Stimulated activated CD8-positive, alpha-beta memory T cell treated with anti-CD3 and anti-CD28 coated beads, Interleukin-15, amount 100 ng/mL, for 48 hours (primary cell): ENCODE data around the gene NBPF1.
A peak's percentile ranks its signal among the peaks of the same experiment; 100 is the strongest.
"Not testable (repeated sequence)": the region's sequence is repeated elsewhere in the genome, so short reads cannot be mapped to it uniquely, and the experiment has no call there.

Experiments used
- DNase-seq, 2 donors: peaks; one replicate each; pipeline ENCODE4 v3.0.0-alpha.2; 2020; ENCODE audit warnings: low read depth in 2 of 2

The NBPF1 gene

DNA sequence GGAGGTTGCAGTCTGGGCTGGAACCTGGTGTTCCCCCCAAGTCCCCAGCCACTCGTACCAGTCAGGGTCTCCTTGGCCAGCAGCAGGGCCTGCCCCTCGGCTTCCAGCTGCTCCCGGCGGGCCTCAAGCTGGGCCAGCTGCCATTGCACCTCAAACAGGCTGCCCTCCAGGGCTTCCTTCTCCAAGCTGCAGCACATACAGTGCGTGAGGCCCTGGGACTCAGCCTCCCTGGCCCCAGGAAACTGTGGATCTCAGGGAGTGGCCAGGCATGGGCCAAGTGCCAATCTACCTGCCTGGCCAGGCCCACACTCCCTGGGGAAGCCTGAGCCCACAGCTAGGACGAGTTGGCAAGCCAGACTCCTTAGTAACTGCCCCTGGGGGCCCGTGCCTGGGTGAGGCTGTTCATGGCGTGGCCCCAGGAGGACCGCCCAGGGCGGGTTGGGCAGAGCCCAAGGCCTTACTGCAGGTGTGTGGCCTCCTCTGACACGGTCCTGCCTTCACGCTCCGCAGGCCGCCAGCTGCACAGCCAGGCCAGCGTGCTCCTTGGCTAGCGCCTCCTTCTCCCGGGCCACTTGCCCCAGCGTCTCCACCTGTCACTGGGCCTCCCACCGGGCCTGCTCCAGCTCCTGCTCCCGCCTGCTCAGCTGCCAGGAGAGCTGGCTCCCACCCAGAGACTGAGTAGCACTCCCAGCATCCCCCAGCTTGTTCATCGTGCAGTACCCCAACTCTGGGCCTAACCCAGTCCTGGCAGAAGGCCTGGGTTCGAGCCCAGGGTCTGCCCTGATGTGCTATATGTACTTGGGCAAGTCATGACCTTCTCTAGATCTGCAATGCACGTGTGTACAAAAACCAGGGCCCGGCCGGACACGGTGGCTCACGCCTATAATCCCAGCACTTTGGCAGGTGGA, 10.7 kb upstream of the NBPF1 start:
- not testable (repeated sequence) for DNase-seq

DNA sequence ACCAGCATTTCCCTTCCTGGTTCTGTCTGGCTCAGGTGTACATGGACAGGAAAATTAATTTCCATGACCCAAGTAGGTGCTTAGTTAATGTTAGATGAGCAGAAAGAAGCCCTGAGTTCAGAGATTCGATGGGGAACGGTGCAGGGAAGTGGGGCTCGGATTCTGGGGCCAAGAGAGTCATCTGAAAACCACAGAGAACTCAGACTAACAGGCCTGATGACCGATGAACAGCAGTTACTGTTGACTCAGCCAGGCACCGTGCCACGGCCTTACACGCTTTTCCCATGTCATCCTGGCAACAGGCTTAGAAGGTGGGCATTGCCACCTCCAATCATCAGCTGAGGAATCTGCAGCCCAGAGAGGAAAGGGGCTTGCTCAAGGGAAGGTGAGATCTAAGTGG, 10.0 kb upstream of the NBPF1 start:
- not testable (repeated sequence) for DNase-seq

DNA sequence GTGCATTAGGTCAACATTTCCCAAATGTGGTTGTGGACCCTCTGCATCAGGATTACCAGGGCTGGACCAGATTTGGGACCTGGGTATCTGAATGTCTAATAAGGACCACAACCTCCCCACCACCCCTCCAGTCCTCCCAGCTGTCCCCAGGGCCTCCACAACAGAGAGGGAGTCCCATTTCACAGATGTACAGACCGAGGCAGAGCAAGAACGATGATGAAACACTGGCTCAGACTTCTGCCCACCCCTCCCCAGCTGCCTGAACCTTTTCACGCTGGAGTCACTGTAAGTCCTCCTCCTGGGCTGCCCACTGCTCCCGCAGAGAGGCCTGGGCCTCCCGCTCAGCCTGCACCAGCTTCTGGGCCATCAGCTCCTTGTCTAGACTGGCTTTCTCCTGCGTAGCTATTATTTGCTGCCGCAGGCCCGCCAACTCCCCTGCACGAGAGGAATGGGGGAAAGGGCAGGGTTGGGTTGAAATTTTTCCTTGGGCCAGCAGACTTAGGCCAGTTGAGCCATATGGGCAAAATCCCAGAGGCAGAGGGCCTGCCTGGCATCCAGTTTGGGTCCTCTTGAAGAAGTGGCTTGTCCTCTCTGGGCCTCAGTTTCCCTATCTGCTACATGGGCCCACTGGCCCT, 8.4 kb upstream of the NBPF1 start:
- DNase-seq: not testable (repeated sequence)

DNA sequence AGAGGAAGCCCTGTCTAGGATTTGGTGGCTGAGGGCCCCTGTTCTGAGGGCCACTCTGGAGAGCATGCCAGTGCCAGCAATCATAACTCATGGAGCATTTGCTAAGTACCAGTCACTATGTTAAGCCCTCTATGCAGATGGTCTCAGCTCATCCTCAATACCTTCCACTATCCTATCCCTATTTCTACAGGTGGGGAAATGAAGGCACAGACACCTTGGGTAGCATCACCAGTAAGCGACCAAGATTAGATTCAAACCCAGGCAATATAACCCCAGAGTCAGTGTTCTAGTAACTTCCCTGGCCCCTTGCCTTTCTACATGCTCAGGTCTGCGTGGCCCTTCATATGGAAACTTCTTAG, 7.9 kb upstream of the NBPF1 start:
- no peak for DNase-seq

DNA sequence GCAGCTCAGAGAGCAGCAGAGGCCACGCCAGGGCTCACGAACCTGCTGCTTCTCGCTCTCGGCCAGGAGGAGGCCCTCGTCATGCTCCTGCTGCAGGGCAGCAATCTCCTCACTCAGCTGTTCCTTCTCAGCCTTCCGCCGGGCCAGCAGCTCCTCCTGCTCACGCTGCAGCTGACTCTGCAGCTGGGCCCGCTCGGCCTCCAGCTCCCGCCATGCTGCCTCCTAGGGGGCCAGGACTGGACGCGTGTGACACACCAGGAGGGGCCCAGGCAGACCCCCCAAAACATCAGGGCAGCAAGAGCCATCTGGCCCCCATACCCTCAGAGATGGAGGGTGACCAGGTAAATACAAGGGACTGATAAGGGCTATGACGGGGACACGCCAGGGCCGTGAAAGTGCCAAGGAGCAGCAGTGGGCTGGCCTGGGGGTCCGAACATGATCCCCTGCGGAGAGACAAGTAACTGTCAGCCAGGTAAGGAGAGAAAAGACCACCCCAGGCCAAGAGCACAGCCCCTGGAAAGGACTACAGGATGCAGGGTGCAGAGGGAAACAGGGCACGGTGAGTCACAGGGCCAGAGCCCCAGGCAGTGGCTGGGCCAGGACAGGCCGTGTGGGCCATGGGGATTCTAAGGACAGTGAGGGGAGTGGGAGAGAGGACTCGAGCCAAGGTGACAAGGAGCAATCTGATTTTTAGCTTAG, 6.6 kb upstream of the NBPF1 start:
- not testable (repeated sequence) for DNase-seq

DNA sequence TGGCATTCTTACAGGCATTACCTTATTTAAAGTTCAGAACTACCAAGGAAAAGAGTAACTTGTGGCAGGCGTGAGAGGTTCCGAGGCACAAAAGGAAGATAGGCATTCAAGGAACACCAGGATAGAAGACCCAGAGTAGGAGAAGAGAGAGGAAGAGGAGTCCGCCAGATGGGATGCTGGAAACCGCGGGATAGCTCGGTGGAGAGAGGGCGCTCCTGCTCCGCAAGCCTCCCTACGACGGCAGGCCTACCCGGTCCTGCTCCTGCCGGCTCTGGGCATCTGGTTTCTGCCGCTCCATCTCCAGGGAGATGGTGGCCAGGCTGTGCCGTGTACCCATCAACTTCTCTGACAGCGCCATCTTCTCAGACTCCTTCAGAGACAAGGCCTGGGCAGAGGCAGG, 5.4 kb upstream of the NBPF1 start:
- DNase-seq: no peak

DNA sequence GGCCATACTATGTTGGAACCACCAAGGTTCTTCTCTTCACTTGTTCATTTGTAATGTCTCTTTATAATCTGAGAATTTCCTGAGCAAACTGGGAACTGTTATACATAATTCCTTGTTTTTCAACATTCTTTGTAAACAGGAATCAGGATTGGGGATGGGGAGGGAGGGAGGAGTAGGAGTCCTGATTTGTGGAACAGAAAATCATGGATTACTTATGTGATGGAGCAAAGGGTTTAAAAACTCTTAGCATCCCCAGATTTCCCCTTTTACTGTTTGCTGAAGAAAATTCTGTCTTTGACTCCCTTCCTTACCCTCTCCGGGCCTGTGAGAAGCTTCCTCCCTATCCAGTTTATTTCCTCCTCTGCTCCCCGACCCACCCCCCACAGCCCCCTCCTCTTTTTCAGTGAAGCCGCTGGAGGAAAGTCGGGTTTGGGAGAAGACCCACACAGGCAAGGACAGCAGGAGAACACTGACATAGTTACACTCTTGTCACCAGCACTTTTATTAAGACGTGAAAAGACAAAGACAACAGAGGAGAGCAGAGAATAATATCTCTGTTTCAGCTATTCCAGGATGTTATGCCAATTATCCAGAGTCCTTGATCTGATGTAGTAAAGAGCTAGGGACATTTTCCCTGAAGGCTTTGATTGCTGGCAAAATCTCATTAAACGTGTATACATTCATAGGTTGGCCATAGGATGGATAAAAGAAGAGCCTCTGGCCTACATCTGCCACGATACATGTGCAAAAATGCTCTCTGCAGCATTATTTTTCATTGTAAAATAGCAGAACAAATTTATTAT, 4.6 kb upstream of the NBPF1 start:
- no peak for DNase-seq

DNA sequence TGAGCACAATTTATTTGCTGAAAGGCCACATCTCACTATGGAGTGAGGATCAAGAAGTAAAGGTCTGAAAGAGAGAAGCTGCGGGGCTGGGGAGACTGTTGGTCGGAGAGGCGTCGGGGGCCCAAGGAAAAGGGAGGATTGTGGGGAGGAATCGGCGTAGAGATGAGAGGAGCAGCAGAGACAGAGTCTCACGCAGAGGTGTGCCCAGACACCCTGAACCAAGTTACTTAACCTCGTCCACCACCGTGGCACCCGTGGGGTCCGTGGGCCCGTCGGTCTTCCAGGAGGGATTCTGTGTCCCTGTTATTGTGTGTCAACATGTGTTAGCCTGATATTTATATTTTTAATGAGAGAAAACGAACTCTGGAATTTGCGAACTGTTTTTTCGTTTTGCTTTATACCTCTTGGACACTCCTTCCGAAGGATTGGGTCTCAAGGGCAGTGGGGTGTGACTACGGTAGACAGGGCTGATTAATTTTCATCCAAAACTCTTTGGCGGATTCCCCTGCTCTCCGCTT, 3.8 kb upstream of the NBPF1 start:
- no peak for DNase-seq

DNA sequence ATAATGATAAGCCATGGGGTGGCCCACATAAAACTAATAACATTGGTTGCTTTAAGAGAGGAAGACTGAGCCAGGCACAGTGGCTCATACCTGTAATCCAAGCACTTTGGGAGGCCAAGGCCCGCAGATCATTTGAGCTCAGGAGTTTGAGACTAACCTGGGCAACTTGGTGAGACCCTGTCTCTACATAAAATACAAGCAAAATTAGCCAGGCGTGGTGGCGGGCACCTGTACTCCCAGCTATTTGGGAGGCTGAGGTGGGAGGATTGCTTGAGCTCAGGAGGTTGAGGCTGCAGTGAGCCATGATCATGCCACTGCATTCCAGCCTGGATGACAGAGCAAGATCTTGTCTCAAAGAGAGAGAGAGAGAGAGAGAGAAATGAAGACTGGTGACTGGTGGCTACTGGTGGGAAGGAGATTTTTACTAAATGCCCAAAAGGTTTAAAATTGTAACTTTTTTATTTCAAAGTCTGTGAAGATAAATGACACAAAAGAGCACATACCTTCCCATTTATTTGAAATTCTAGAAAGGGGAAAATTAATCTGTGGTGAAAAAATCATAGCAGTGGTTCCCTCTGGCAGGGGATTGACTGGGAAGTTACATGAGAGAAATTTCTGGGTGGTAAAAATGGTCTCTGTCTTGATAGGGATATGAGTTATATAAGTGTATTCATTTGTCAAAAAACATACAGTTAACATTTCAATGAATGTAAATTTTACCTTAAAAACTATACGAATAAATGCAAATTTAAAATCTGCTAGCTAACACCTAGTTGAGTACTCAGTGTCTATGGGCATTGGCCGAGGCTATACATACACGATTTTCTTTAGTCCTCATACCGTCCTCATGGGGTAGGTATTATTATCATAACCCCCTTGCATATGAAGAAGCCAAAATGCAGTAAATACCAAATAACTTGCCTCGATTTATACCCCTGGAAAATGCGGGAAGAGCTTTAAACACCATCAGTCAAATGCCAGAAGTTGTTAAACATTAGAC, 2.2 kb upstream of the NBPF1 start:
- no peak for DNase-seq

DNA sequence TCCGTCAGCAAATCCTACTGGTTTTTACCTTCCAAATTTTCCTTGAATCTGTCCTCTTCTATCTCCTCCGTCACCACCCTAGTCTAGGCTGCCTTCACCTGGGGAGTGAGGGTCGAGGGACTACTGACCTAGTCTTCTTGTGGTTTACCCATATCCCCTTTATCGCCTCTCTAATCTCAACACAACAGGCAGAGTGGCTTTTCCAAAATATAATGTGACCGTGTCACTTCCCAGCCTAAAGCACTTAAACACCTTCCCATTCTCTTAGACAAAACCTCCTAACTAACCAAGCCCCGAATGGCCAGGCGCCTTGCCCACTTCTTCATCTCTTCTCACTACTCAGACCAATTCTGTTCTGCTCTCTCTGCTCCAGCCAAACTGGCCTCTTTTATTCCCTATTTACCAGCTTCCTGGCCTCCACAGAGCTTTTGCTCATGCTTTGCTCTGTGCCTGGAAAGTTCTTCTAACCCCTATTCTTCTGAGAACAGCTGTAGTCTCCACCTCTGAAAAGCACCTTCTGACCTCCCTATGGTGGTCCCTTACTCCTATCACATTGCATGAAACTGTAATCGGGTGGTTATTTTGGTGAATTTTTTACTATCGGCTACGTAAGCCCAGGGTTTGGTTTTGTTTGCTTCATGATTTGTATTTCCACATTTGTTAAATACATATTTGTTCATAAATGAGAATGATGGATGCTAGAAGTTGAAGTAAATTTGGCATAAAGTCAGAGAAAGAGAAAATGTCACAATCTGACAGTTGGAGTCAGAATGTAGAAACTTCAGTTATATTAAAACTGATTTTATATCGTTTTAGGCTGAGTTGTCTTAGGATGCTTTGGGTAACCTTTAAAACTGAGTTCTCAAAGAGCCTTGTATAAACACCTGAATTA, 1.2 kb upstream of the NBPF1 start:
- DNase-seq: no peak

DNA sequence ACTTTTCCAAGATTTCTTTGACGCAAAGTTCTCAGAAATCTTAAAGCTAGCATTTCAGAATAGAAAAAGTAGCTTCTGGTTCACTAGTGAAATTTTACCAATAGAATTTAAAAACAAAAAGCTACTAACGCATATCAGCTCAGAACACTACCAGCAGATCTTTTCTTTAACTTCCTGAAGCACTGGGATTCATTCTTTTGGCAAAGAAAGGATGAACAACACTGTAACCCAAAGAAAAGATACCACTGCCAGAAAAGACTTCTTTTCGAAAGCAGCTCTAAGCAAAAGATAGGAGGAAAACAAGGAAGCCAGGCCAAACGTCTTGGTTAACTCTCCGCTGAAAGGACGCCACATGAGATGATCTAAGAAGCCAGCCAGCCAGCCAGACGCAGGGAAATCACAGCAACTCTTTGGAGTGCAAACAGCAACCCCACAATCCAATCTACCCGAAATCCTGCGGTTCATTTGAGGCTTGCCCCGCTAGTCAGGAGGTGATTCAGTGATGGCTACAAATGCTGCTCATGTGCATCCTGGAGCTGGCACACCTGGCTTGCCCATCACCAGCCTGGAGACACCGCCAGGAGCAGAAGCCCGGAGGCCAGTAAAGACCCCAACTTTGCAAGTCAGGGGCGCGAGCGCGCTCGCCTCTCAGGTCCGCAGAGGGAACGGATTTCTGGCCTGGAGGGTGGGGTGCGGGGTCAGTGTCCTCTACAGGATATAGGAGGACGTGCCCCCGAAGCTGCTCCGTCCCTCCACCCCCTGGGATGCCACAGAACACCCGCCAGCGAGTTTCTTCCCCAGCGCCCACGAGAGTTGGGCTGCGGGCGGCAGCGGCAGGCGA, 812 bp downstream of the NBPF1 start:
- DNase-seq: peak in 1 of 2 donors; percentile 30

DNA sequence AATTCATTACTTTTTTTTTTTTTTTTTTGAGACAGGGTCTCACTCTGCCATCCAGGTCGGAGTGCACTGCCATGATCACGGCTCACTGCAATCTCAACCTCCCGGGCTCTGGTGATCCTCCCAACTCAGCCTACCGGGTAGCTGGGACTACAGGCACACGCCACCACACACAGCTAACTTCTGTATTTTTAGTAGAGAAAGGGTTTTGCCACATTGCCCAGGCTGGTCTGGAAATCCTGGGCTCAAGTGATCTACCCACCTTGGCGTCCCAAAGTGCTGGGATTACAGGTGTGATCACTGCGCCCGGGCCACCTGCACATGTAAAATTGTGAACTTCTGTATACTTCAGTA, 1.4 kb downstream of the NBPF1 start:
- DNase-seq: not testable (repeated sequence)

DNA sequence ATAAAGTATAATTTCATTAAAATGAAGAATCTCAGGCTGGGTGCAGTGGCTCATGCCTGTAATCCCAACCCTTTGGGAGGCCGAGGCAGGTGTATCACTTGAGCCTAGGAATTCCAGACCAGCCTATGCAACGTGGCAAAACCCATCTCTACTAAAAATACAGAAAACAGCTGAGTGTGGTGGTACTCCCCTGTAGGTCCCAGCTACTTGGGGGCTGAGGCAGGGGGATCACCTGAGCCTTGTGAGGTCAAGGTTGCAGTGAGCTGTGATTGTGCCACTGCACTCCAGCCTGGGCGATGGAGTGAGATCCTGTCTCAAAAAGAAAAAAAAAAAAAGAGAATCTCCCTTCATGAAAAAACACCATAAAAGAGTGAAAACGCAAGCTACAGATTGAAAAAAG, 2.2 kb downstream of the NBPF1 start:
- DNase-seq: not testable (repeated sequence)

DNA sequence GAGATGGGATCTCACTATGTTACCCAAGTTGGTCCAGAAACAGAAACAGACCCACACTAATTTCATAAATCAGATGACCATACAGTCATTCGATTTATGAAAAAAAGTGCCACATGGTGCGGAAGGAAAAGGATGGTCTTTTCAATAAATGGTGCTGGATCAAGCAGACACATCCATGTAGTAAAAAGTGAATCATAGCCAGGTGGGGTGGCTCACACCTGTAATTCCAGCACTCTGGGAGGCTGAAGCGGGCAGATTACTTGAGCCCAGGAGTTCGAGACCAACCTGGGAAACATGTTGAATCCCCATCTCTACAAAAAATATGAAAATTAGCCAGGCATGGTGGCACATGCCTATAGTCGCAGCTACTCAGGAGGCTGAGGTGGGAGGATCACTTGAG, 2.8 kb downstream of the NBPF1 start:
- DNase-seq: not testable (repeated sequence)

DNA sequence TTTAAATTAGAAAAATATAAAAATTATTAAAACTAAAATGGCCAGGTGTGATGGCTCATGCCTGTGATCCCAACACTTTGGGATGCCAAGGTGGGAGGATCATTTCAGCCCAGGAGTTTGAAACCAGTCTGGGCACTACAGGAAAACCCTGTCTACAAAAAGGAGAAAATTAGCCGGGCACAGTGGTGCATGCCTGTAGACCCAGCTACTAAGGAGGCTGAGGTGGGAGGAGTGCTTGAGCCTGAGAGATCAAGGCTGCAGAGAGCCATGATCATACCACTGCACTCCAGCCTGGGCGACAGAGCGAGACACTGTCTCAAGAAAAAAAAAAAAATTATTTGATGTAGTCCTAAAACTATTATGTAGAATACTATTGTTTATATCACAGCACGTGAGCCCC, 3.6 kb downstream of the NBPF1 start:
- not testable (repeated sequence) for DNase-seq

DNA sequence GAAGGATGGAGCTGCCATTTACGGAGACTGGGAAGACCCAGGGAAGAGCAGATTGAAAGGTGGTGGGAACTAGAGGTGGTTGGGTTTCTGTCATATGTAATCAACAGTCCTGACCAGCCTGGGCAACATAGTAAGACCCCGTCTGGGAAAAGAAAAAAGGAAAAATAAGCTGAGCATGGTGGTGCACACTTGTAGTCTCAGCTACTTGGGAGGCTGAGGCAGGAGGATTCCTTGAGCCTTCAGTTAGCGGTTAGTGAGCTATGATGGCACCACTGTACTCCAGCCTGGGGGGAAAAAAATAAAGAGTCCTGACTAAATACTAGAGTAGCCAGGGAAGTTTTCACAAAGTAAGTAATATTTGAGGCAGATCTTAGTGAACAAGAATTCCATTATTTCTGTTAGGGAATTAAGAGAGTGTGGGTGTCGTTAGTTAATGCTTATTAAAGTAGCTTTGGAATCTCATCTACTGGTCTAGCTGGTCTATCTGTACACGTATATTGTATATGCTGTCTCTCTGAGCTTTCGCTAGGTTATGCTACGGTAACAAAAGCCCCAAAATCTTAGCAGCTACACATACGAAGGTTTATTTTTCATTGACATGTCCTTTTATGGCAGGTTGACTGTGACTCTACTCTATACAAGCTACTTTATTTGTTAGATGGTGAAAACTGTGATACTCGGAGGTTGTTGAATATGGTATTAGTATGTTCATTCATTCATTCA, 4.4 kb downstream of the NBPF1 start:
- DNase-seq: no peak

DNA sequence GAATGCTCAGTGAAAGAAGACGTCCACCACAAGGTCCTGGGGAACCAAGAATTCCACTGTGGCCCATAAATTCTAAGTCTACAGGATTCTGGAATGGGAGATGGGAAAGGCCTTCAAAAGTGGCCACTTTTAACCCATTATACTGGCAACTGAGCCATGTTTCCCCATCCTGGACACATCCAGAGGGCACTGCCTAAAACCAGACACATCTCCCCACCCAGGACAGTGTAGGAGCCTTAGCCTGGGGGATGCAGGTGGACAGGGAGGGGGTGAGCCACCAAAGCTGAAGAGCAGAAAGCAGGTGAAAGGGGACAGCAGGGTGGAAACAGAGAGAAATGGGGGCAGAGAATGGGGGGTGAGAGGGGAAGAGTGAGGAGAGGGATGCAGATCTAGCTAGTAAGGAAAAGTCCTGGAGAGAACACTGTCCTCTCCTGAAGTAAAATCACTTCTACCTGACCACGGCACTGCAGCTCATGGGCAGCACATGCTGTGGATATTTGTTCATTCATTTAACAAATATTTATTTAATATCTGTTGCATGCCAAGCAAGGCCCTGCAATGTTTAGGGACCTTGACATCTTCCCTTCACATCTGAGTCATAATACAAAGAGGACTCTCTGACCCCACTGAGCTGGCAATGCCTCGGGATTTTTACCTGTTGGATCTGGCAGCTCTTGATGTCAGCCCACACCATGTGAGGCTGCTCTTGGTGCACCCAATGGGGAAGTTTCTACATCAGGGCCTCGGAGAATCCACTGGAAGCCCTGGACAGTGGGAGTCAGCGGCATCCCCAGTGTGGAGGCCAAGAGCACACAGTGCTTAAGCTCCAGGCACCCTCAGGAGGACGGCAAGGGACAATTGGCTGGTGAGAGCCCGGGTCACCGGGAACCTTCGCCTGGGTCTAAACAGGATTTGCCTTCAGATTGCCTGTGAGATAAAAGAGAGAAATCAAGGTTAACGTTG, 5.2 kb downstream of the NBPF1 start:
- DNase-seq: not testable (repeated sequence)
